GM12891 (cell line): ENCODE data around the gene ABL1.

Experiments used
- PAX5 ChIP-seq: IDR thresholded peaks from 2 replicates; pipeline ENCODE4 v1.6.1; 2011; ENCODE audit warnings: low read length, moderate library complexity, mild to moderate bottlenecking; ENCODE audit not compliant: insufficient read depth, severe bottlenecking
- POLR2A ChIP-seq: IDR thresholded peaks from 2 replicates; pipeline ENCODE4 v1.6.1; 2011; ENCODE audit warnings: low read depth, low read length, control low read depth
- POLR2AphosphoS5 ChIP-seq: IDR thresholded peaks from 2 replicates; pipeline ENCODE4 v1.6.1; 2011; ENCODE audit warnings: low read depth, low read length, control low read depth
- POU2F2 ChIP-seq: IDR thresholded peaks from 2 replicates; pipeline ENCODE4 v1.6.1; 2011; ENCODE audit warnings: low read depth, mild to moderate bottlenecking, control low read depth, low read length, moderate library complexity
- SPI1 ChIP-seq: IDR thresholded peaks from 2 replicates; pipeline ENCODE4 v1.6.1; 2011; ENCODE audit warnings: low read depth, low read length, control low read depth
- TAF1 ChIP-seq: IDR thresholded peaks from 2 replicates; pipeline ENCODE4 v1.6.1; 2011; ENCODE audit warnings: low read depth, low read length, control low read depth

- TF ChIP-seq POLR2A: no peak
- no peak for TF ChIP-seq POLR2AphosphoS5
- no peak for TF ChIP-seq TAF1
- no peak for TF ChIP-seq SPI1
- TF ChIP-seq POU2F2: no peak
- no peak for TF ChIP-seq PAX5
These were observed 9.0 kb downstream of the ABL1 start for GRCh38 chr9:130844044-130844451.
